HG02610 (cell line): ENCODE results near the gene EMC8.
A peak's percentile ranks its signal among the peaks of the same experiment; 100 is the strongest.
"Not testable (repeated sequence)": the region's sequence is repeated elsewhere in the genome, so short reads cannot be mapped to it uniquely, and the experiment has no call there.

Experiments used
- ATAC-seq: cut with Tn5 transposase; IDR thresholded peaks from one replicate; pipeline ENCODE4 v1.9.1; 2021; ENCODE audit warnings: mild to moderate bottlenecking, moderate library complexity; ENCODE audit not compliant: unreplicated experiment

The EMC8 gene

DNA sequence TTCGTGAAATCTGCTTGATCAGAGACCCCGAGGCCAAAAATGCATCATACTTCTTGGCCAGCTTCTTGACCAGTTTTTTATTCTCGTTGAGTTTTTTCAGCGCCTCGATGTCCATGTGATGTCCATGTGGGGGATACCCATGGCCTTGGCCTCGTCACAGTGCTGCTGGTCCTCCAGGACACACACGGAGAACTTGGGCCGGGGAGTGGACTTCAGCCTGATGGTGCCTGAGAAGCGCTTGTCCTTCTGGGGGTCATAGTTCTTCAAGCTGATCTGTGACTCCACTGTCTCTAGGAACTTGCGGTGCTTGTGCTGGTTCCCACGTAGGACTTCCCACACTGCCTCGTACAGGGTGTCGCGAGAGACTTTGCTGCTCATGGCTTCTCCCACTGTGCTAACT, 16.8 kb upstream of the EMC8 start:
- no peak for ATAC-seq

- ATAC-seq, result no peak
These were observed 13.7 kb upstream of the EMC8 start for GRCh38 chr16:85812811-85813700.

- ATAC-seq, result no peak
These were observed 12.9 kb upstream of the EMC8 start for GRCh38 chr16:85812031-85812807.

- ATAC-seq, result no peak
These were observed 11.4 kb upstream of the EMC8 start for GRCh38 chr16:85810742-85811115.

DNA sequence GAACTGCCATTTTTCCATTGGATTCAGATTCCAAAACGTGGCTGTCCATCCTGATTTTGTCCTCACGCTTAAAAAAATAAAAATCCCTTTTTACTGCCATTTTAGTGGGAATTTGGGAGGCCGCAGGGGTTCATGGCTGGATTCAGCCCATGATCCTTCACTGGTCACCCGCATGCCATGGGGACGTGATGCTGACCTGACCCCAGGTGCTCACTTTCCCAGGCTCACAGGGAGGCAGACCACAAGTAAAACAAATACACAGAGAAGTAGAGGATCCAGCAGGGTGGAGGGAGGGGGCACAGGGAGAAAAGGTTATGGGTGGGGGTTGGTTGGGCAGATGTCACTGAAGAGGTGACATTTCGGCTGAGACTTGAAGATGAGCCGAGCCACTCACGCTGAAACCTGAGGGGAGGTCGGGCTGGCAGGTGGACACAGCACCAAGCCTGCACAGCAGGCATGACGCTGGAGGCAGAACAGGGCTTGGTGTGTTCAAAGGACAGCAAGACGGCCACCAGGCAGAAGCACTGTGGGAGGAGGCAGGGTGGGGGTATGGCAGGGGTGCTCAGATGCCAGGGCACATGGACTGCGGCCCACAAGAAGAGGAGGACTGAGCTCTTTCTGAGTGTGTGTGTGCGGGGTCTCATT, 10.9 kb upstream of the EMC8 start:
- no peak for ATAC-seq

DNA sequence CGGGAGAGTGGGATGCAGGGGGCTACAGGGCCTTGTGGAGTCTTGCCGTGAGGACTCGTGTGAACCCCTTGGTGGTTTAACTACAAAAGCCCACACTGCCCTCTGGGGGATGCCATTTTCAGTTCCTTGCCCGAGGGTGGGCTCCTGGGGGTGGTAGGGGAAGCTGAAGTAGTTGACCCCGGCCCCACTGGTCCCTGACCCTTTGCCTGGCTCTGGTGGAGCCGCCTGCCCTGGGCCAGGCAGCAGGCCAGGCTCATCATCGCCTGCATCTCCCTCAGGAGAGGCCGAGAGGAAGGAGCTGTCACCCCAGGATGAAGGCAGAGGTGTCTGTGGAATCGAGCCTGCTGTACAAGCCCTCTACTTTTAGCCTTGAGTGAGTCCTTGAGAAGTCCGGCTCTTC, 10.3 kb upstream of the EMC8 start:
- no peak for ATAC-seq

- ATAC-seq, result no peak
These were observed 9.6 kb upstream of the EMC8 start for GRCh38 chr16:85808926-85809325.

DNA sequence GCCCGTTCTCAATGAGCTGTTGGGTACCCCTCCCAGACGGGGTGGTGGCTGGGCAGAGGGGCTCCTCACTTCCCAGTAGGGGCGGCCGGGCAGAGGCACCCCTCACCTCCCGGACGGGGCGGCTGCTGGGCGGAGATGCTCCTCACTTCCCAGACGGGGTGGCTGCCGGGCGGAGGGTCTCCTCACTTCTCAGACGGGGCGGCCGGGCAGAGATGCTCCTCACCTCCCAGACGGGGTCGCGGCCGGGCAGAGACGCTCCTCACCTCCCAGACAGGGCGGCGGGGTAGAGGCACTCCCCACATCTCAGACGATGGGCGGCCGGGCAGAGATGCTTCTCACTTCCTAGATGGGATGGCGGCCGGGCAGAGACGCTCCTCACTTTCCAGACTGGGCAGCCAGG, 8.8 kb upstream of the EMC8 start:
- ATAC-seq, result not testable (repeated sequence)

- not testable (repeated sequence) for ATAC-seq
These were observed 8.0 kb upstream of the EMC8 start for GRCh38 chr16:85807340-85807739.

DNA sequence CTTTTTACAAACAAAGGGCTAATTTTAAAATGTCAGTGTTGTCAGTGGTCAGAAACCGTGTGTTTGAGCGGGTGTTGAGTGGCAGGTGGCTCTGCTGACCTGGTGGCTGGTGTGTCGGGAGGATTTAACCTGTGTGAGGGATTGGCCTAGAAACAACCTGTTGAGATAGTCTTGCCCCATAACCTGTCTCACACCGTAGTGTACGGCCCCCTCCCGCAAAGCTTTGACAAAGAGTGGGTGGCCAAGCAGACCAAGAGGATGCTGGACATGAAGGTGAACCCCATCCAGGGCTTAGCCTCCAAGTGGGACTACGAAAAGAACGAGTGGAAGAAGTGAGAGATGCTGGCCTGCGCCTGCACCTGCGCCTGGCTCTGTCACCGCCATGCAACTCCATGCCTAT, 7.2 kb upstream of the EMC8 start:
- no peak for ATAC-seq

DNA sequence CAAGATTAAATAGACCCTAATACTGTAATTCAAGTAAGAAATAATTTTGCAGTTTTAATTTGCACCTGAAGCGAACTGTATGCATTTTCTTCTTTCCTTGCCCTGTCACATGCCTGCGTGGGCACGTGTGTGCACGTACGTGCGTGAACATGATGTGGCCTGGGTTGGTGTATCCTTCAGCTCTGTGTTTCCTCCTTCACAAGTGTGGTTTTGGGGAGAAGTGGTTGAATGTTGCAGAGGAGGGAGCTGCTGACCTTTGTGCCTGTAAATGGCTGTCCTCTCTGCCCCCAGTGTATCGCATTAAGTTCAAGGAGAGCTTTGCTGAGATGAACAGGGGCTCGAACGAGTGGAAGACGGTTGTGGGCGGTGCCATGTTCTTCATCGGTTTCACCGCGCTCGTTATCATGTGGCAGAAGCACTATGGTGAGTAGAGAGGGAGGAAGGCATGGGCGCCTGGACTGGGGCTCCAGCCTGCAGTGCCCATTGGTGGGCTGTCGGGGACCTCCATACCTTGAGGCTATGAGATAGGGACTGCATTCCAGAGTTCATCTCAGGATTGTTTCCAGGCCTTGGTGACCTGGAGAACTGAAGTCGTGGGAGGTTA, 6.2 kb upstream of the EMC8 start:
- ATAC-seq, result no peak

- no peak for ATAC-seq
These were observed 4.2 kb upstream of the EMC8 start for GRCh38 chr16:85803570-85803969.

DNA sequence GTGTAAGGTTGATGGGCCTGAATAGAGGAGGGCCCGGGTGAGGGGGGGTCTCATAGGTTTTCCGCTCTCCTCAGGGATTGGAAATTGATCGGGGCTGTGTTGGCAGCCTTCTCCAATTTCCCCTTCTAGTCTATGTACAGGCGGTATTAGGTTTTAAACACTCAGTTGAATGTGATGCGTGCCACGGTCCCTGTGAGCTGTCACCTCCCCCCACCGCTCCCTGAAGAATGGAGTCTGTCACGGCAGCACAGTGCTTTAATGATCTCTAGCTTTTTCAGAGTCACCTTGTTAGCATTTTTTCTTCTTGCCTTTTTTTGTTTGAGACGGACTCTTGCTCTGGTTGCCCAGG, 951 bp upstream of the EMC8 start:
- ATAC-seq, result no peak

DNA sequence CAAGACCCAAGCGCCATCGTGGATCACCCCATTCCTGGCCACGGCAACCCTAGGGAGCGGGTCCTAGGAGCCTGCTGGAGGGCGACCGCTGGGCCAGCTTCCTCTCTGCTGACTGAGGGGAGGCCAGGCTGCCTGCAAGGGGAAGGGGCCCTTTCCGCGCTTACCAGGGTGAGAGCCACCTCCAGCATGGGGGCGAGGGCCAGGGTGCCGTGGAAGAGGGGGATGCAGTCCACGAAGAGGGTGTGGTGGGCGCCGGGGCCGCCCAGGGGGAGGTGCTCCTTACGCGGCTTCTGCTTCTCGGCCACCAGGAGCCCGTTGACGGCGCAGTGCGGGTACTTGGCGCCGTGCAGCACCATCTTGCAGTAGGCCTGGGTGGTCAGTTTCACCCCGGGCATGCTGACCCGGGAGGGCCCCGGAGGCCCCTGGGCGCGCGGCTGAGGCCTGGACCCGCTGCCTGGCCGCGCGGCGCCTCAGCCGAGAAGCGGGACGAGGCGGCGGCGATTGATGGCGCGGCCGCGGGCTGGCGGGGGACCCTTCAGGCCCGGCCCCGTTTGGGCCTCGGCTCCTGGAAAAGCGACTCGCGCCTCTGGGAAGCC, 345 bp downstream of the EMC8 start:
- peak; percentile 21 for ATAC-seq

- ATAC-seq, result no peak
These were observed 1.0 kb downstream of the EMC8 start for GRCh38 chr16:85798283-85798776.

GRCh38 chr16:85796599-85796998, 2.7 kb downstream of the EMC8 start:
- no peak for ATAC-seq

GRCh38 chr16:85796152-85796551, 3.2 kb downstream of the EMC8 start:
- no peak for ATAC-seq

DNA sequence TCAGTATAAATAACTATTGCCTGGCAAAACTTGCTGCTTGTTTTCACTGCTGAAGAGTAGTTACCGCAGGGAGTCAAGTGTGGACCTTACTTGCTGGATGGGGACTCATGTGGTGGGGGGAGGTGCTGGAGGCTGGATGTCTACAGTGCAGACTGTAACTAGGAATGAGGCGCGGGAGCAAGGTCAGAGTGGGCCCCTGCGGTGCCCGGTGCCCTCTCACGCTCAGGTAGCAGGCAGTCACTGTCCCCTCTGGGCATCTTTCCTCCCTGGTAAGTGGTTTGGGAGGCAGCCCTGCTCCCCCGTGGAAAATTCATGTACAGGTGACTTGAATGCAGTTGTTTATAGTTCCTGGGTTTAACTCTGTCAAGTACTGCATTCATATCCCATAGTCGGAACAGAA, 4.6 kb downstream of the EMC8 start:
- no peak for ATAC-seq

DNA sequence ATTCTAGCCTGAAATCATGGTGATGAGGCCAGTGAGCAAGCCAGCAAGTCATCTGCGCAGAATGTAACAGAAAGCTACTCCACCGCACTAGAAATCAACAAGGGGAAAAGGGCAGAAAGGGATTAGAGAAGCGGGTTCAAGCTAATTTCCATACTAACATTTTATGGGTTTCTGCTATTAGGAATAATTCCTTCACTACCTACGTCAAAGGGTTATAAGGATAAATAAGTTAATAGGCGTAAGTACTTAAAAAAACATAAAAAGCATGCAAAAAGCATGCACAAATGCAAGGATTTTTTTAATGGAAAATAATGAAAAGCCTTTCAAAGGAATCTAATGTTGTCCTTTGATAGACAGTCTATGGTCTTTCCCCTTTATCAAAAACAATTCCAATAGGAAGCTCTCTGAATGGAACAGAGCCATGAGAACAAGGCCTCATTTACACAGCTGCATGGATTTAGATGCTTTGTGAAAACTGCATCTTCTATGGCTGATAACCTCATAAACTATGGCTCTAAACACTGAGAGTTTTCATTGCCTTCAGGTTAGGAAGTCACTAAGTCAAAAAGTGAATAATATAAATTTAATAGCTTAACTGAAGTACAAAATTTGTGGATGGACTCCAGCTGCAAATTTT, 5.6 kb downstream of the EMC8 start:
- no peak for ATAC-seq

GRCh38 chr16:85789773-85790172, 9.6 kb downstream of the EMC8 start:
- no peak for ATAC-seq
